HG03442 (cell line): ENCODE measurements around the gene FSCN2.

Experiments
- ATAC-seq: cut with Tn5 transposase; IDR thresholded peaks from one replicate; pipeline ENCODE4 v1.9.1; 2021; ENCODE audit warnings: mild to moderate bottlenecking, moderate library complexity; ENCODE audit not compliant: unreplicated experiment

Gene FSCN2

GRCh38 chr17:81552244-81553017, 24.3 kb downstream of the FSCN2 start, which contains the start of gene FAAP100:
Gene FAAP100 (minus strand): TSS chr17:81552353. CDS start chr17:81552330, 23 bp downstream.
- ATAC-seq, result peak; percentile 57

- no peak for ATAC-seq
Measured at GRCh38 chr17:81553018-81553615, 24.9 kb downstream of the FSCN2 start.

GRCh38 chr17:81553616-81554181, 25.5 kb downstream of the FSCN2 start:
- ATAC-seq, result no peak

- ATAC-seq, result no peak
Measured at GRCh38 chr17:81556175-81556691, 28.1 kb downstream of the FSCN2 start.

- no peak for ATAC-seq
Measured at GRCh38 chr17:81556863-81557262, 28.7 kb downstream of the FSCN2 start.

- ATAC-seq, result no peak
Measured at GRCh38 chr17:81557276-81558114, 29.3 kb downstream of the FSCN2 start.

- ATAC-seq, result no peak
Measured at GRCh38 chr17:81558115-81558468, 29.9 kb downstream of the FSCN2 start.

- no peak for ATAC-seq
Measured at GRCh38 chr17:81558941-81559806, 31.0 kb downstream of the FSCN2 start.

- ATAC-seq, result no peak
Measured at GRCh38 chr17:81561494-81561885, 33.3 kb downstream of the FSCN2 start.

GRCh38 chr17:81563861-81564586, 35.8 kb downstream of the FSCN2 start:
- no peak for ATAC-seq

- ATAC-seq, result no peak
Measured at GRCh38 chr17:81564778-81565177, 36.6 kb downstream of the FSCN2 start.

GRCh38 chr17:81565231-81565630, 37.1 kb downstream of the FSCN2 start:
- ATAC-seq, result no peak

- no peak for ATAC-seq
Measured at GRCh38 chr17:81566461-81567126, 38.4 kb downstream of the FSCN2 start.

GRCh38 chr17:81567191-81567590, 39.0 kb downstream of the FSCN2 start:
- no peak for ATAC-seq

- ATAC-seq, result no peak
Measured at GRCh38 chr17:81568416-81568815, 40.2 kb downstream of the FSCN2 start.

GRCh38 chr17:81569986-81570514, 41.9 kb downstream of the FSCN2 start:
- no peak for ATAC-seq

- ATAC-seq, result no peak
Measured at GRCh38 chr17:81570964-81571363, 42.8 kb downstream of the FSCN2 start.

- ATAC-seq, result no peak
Measured at GRCh38 chr17:81572563-81573168, 44.5 kb downstream of the FSCN2 start.
